HUES6 (cell line): ENCODE data around the gene ZRANB1.
A peak's percentile ranks its signal among the peaks of the same experiment; 100 is the strongest.

Experiments
- H3K27ac ChIP-seq: 2 replicates; pipeline ENCODE4 v1.7.0; 2013; ENCODE audit warnings: low read depth, mild to moderate bottlenecking, low read length, inconsistent platforms
- H3K27me3 ChIP-seq: 2 replicates; pipeline ENCODE4 v1.6.1; 2013; ENCODE audit warnings: low read length; ENCODE audit not compliant: control insufficient read depth, insufficient read depth
- H3K36me3 ChIP-seq: 2 replicates; pipeline ENCODE4 v1.6.1; 2013; ENCODE audit warnings: low read length; ENCODE audit not compliant: control insufficient read depth, insufficient read depth
- H3K4me1 ChIP-seq: 2 replicates; pipeline ENCODE4 v1.6.1; 2013; ENCODE audit warnings: low read length; ENCODE audit not compliant: control insufficient read depth, insufficient read depth
- H3K4me3 ChIP-seq: 2 replicates; pipeline ENCODE4 v1.5.1; 2013; ENCODE audit warnings: low read depth, low read length
- H3K9ac ChIP-seq: one replicate; pipeline ENCODE4 v1.6.1; 2013; ENCODE audit warnings: mild to moderate bottlenecking, low read length
- H3K9me3 ChIP-seq: 2 replicates; pipeline ENCODE4 v1.6.1; 2013; ENCODE audit warnings: low read depth, low read length; ENCODE audit not compliant: control insufficient read depth, insufficient read depth

Gene ZRANB1

DNA sequence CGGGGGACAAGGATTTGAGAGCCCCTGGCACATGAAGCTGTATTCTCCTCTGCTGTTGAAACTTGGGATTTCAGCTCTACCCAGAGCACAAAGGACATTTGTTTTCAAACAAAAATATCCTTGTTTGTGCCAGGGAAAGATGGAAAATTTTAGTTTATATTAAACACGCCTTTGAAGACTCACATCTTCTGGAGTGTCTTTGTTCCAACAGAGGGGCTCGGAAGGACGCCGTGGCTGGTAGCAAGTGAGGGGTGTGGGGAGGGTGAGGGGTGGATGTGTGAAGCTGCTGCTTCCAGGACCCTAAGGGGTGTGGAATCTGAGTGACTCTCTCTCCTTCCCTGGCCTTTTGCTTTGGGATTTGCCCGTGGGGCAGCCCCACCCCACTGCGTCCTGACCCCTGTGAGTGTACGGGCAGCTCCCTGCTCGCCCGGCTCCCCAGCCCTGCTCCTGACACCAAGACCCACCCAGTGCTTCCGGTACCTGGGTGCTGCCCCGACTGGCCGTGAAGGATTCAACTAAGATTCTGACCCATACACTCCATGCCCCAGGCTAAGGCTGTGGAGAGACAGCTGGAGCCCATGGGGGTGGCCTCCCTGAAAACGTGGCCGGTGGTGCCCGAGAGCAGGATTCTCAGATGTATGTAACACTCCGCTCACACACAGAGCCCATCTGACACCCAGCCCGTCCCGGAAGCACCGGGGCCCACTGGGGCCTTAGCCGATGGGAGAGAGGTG lies 59.6 kb downstream of the ZRANB1 start:
- H3K9ac ChIP-seq: no peak overlapping the region
- no peak overlapping the region for H3K4me3 ChIP-seq
- H3K27me3 ChIP-seq: no peaks in the 10 kb centered on the region
- no peaks in the 10 kb centered on the region; the same call in 1 of the 2 replicates for H3K4me1 ChIP-seq
- H3K36me3 ChIP-seq: peaks cover 96% of the 10 kb centered on the region
- no peak overlapping the region for H3K27ac ChIP-seq
- H3K9me3 ChIP-seq: no peaks in the 10 kb centered on the region

DNA sequence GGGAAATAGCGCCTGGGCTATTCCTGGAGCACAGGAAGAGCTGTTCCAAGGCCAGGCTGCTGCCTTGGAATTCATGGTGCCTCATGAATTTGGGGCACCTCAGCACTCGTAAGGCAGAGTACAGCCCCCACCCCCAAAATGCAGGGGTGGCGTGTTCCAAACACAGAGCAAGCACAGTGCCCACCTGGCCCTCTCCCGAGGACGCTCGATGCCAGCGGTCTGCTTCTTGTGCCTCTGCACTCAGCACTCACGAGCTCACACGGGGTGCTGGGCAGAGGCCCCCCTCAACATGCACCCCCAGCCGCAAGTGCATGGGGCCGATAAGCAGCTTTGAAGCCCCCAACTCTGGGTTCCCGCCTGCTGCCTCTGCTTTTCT lies 60.1 kb downstream of the ZRANB1 start:
- no peak overlapping the region for H3K9ac ChIP-seq
- no peaks in the 10 kb centered on the region for H3K27me3 ChIP-seq
- H3K4me1 ChIP-seq: no peaks in the 10 kb centered on the region; the same call in 1 of the 2 replicates
- no peak overlapping the region for H3K4me3 ChIP-seq
- no peaks in the 10 kb centered on the region for H3K9me3 ChIP-seq
- no peak overlapping the region for H3K27ac ChIP-seq
- H3K36me3 ChIP-seq: peaks cover 96% of the 10 kb centered on the region

GRCh38 chr10:125002423-125003145 lies 60.7 kb downstream of the ZRANB1 start:
- Histone ChIP-seq H3K9me3 (no peaks in the 10 kb centered on the region), H3K4me3 (no peak overlapping the region), H3K36me3 (peaks cover 96% of the 10 kb centered on the region), H3K27ac (no peak overlapping the region), H3K9ac (no peak overlapping the region), H3K27me3 (no peaks in the 10 kb centered on the region), H3K4me1 (no peaks in the 10 kb centered on the region; the same call in 1 of the 2 replicates)

DNA sequence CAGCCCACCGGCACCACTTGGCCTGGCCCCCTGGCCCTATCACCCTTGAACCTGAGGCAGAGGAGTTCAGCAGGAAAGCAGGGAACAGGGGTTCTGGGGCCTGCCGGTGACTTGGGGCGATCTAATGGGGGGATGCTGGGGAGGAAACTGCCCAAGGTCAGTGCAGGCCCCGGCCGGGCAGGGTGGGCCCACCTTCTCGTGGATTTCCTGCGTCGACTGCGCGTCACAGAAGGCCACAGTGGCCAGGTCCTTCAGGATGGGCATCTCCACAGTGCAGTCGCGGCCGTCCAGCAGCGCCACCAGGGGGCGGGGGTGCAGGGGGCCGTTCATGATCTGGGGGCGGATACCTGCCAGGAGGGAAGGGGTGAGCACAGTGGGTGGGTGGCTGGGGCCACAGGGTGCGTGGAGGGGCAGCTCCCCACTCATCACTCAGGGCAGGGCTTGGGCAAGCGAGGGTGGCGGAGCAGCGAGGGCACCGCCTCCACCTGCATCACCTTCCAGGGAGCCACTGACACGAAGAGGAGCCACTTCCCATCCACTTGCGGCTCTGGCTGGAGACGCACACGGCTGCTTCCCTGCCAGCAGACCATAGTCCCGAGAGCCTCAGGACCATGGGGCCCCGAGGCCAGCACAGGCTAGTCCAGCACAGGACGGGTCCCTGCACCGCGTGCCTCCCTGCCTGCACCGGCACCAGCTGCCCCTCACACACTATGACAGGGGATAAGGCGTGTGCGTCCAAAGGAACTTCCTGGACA lies 61.4 kb downstream of the ZRANB1 start:
- Histone ChIP-seq H3K9ac (no peak overlapping the region), H3K4me3 (no peak overlapping the region), H3K27ac (peak overlapping the region; percentile 12; the same call in 1 of the 2 replicates), H3K36me3 (peaks cover 92% of the 10 kb centered on the region), H3K27me3 (no peaks in the 10 kb centered on the region), H3K4me1 (no peaks in the 10 kb centered on the region; the same call in 1 of the 2 replicates), H3K9me3 (no peaks in the 10 kb centered on the region)

DNA sequence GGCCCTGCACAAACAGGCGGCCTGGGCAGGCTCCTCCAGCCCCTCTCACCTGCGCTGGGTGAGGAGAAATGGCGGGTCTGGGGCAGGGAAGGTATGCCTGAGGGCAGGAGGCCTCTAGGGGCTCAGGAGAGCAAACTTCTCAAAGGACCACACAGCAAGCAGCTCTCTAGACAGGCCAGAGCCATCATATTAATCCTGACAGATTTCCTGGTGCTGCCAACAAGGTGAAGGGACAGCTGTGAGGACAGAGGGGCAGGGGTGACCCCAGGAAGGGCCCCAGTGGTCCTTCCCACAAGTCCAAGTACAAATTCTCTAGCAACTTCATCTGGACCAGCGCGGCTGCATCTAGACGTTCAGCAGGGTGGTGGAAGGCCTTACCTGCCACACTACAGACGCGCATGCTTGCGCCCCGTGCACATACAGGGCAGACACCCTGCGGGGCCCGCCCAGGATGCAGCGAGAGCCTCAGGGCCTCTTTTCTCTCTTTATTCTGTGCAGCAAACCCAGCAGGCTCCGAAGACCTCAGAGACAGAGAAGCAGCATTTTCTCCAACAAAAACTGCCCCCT lies 62.1 kb downstream of the ZRANB1 start:
- Histone ChIP-seq H3K4me3 (no peak overlapping the region), H3K4me1 (peaks cover 1% of the 10 kb centered on the region; the same call in 1 of the 2 replicates), H3K9ac (no peak overlapping the region), H3K36me3 (peaks cover 87% of the 10 kb centered on the region), H3K27me3 (no peaks in the 10 kb centered on the region), H3K9me3 (no peaks in the 10 kb centered on the region), H3K27ac (peak overlapping the region; percentile 12; the same call in 1 of the 2 replicates)

DNA sequence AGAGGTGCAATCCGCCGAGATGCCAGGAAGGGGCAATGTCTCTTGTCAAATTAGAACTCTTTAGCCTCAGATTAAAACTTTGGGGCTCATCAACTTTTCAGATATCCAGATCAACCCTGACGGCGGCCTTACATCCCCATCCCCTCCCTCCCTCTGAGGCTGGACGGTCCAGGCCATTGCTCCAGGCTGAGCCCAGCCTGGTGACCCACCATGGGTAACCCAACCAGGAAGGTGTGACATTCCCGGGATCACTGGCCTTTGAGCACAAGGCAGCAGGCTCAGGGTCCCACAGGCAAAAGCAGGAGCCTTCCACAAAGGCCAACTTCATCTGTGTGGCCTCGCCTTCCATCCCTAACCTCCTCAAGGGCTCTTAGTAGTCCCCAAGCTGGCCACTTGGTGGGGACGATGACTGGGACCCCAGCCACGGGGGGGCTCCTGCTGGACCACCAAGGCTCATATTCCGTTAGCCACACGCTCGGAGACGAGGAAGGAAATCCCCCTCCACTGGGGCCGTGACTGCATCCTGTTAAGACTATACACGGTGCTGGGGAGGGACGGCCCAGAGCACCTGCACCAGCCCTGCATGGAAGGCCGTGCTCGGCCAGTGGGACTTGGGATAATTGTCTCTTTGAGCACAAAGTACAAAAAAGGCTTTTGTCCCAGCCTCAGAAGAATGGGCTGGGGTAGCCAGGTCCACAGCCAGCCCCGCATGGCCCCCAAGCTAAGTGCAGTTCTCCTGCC lies 62.8 kb downstream of the ZRANB1 start:
- Histone ChIP-seq H3K27ac (no peak overlapping the region), H3K9ac (no peak overlapping the region), H3K9me3 (no peaks in the 10 kb centered on the region), H3K4me1 (peaks cover 8% of the 10 kb centered on the region; the same call in 1 of the 2 replicates), H3K4me3 (no peak overlapping the region), H3K27me3 (no peaks in the 10 kb centered on the region), H3K36me3 (peaks cover 81% of the 10 kb centered on the region)

- Histone ChIP-seq H3K4me1 (peaks cover 12% of the 10 kb centered on the region; the same call in 1 of the 2 replicates), H3K36me3 (peaks cover 76% of the 10 kb centered on the region), H3K4me3 (no peak overlapping the region), H3K27me3 (no peaks in the 10 kb centered on the region), H3K9me3 (no peaks in the 10 kb centered on the region), H3K9ac (no peak overlapping the region), H3K27ac (no peak overlapping the region)
Observed at GRCh38 chr10:125005312-125006187, 63.6 kb downstream of the ZRANB1 start.

DNA sequence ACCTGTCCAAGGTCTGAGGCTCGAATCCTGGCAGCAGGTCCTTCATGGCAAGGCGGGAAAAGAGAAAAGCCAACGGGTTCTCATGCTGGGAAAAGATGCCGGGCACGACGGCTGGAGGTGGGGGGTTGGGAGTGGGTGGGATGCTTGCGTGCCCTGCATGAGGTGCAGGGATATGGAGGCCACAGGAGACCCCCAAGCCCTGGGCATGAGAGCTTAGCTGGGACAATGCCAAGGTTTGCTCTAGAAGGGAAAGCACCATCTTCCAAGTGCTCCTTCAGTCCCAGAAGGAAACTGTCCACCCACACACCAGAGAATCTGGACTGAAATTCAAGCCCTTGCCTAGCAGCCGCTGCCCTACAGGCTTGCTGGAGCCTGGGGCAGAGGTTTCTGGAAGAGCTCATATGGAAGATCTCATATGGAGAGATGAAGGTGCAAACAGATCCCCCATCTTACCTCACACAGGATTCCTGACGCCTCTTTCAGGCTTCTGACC lies 64.3 kb downstream of the ZRANB1 start:
- H3K27ac ChIP-seq: no peak overlapping the region
- no peak overlapping the region for H3K9ac ChIP-seq
- no peaks in the 10 kb centered on the region for H3K27me3 ChIP-seq
- H3K9me3 ChIP-seq: no peaks in the 10 kb centered on the region
- H3K4me3 ChIP-seq: no peak overlapping the region
- peaks cover 12% of the 10 kb centered on the region; the same call in 1 of the 2 replicates for H3K4me1 ChIP-seq
- H3K36me3 ChIP-seq: peaks cover 69% of the 10 kb centered on the region

- Histone ChIP-seq H3K4me1 (peaks cover 12% of the 10 kb centered on the region; the same call in 1 of the 2 replicates), H3K36me3 (peaks cover 63% of the 10 kb centered on the region), H3K27me3 (no peaks in the 10 kb centered on the region), H3K27ac (no peak overlapping the region), H3K4me3 (no peak overlapping the region), H3K9me3 (no peaks in the 10 kb centered on the region), H3K9ac (no peak overlapping the region)
Observed at GRCh38 chr10:125006921-125007426, 65.1 kb downstream of the ZRANB1 start.
